Hepatocyte (in vitro differentiated cells): ENCODE measurements around the gene SSBP3. TPM values are rescaled to one million over a fixed set of nuclear protein-coding genes. Genes with fewer than 3 reads are reported as not detected.

ENCODE experiments used
- DNase-seq: peaks from one replicate; pipeline ENCODE4 v3.0.0-alpha.2; 2016; ENCODE audit warnings: low spot score
- H2AFZ ChIP-seq: fragments of 200-600 bp; sonication (generic); 2 replicates; pipeline ENCODE4 v1.6.0; 2016; ENCODE audit warnings: antibody characterized with exemption, mild to moderate bottlenecking
- H3K27ac ChIP-seq: fragments of 200-600 bp; sonication (generic); 2 replicates; pipeline ENCODE4 v1.5.1; 2016; ENCODE audit warnings: mild to moderate bottlenecking
- H3K27me3 ChIP-seq: fragments of 200-600 bp; sonication (generic); 2 replicates; pipeline ENCODE4 v1.6.1; 2016
- H3K36me3 ChIP-seq: fragments of 200-600 bp; sonication (generic); replicated peaks from 2 replicates; pipeline ENCODE4 v1.5.1; 2016; ENCODE audit warnings: low read depth; ENCODE audit not compliant: insufficient read depth
- H3K4me1 ChIP-seq: fragments of 200-600 bp; sonication (generic); 2 replicates; pipeline ENCODE4 v1.5.1; 2016; ENCODE audit warnings: mild to moderate bottlenecking, moderate library complexity; ENCODE audit not compliant: insufficient read depth
- H3K4me2 ChIP-seq: fragments of 200-600 bp; sonication (generic); 2 replicates; pipeline ENCODE4 v1.6.0; 2016
- H3K4me3 ChIP-seq: fragments of 200-600 bp; sonication (generic); 2 replicates; pipeline ENCODE4 v1.5.1; 2016; ENCODE audit warnings: mild to moderate bottlenecking
- H3K79me2 ChIP-seq: fragments of 200-600 bp; sonication (generic); 2 replicates; pipeline ENCODE4 v1.6.0; 2017; ENCODE audit warnings: mild to moderate bottlenecking
- H3K9me2 ChIP-seq: fragments of 200-600 bp; sonication (generic); replicated peaks from 2 replicates; pipeline ENCODE4 v1.6.0; 2017; ENCODE audit warnings: mild to moderate bottlenecking; ENCODE audit not compliant: insufficient read depth
- H3K9me3 ChIP-seq: fragments of 200-600 bp; sonication (generic); 2 replicates; pipeline ENCODE4 v1.5.1; 2016; ENCODE audit warnings: low read depth, mild to moderate bottlenecking
- H4K20me1 ChIP-seq: fragments of 200-600 bp; sonication (generic); 2 replicates; pipeline ENCODE4 v1.6.0; 2016; ENCODE audit warnings: mild to moderate bottlenecking; ENCODE audit not compliant: insufficient read depth, poor library complexity, severe bottlenecking
- CTCF ChIP-seq: fragments of 200-600 bp; sonication (generic); IDR thresholded peaks from 2 replicates; pipeline ENCODE4 v1.5.1; 2016; ENCODE audit warnings: antibody characterized with exemption, mild to moderate bottlenecking; ENCODE audit not compliant: poor library complexity
- EZH2 ChIP-seq: fragments of 200-600 bp; sonication (generic); IDR thresholded peaks from 2 replicates; pipeline ENCODE4 v1.6.1; 2016; ENCODE audit warnings: antibody characterized with exemption, mild to moderate bottlenecking, borderline replicate concordance
- EZH2phosphoT487 ChIP-seq: fragments of 200-600 bp; sonication (generic); IDR thresholded peaks from one replicate; pipeline ENCODE4 v1.6.1; 2018; ENCODE audit warnings: antibody characterized with exemption, mild to moderate bottlenecking, low read depth, moderate library complexity; ENCODE audit not compliant: unreplicated experiment, severe bottlenecking
- WGBS: methylation state at CpG from one replicate; pipeline ENCODE4 v1.1.6; 2016; ENCODE audit warnings: low lambda C conversion rate; ENCODE audit errors: missing lambda C conversion rate; 5-methylcytosine and 5-hydroxymethylcytosine counted together
- polyA plus RNA-seq: library from polyadenylated mRNA; unstranded; fragments of >200 nt; fragmentation: Nextera tagmentation; extraction: Ambion mirVana; gene quantifications from 2 replicates; pipeline ENCODE4 v1.2.1, GENCODE V29; 2016
- total RNA-seq: library from RNA; depleted of rRNA; stranded (reverse); fragments of >200 nt; gene quantifications from 2 replicates; pipeline ENCODE4 v1.2.3, GENCODE V29; 2014

The SSBP3 gene
- total and polyA plus RNA-seq, 2 experiments from 2014 or later: 25.8 to 47.2 TPM

GRCh38 chr1:54177726-54178125, 228.5 kb downstream of the SSBP3 start:
- Histone ChIP-seq H3K4me1 (no peaks in the 10 kb centered on the region), H3K9me2 (no peaks in the 10 kb centered on the region), H3K79me2 (no peaks in the 10 kb centered on the region), H3K36me3 (no peaks in the 10 kb centered on the region), H2AFZ (no peak overlapping the region), H3K4me2 (no peak overlapping the region), H3K27ac (no peak overlapping the region), H4K20me1 (no peaks in the 10 kb centered on the region), H3K9me3 (no peaks in the 10 kb centered on the region), H3K4me3 (no peak overlapping the region), H3K27me3 (no peaks in the 10 kb centered on the region)
- TF ChIP-seq CTCF (no peak), EZH2phosphoT487 (no peak), EZH2 (no peak)
- no peak for DNase-seq
- 95% methylated on average over 8 of the region's 8 CpGs for WGBS

GRCh38 chr1:54176621-54177327, 229.4 kb downstream of the SSBP3 start:
- 88% methylated on average over 6 of the region's 6 CpGs for WGBS
- no peak for DNase-seq
- H3K79me2 ChIP-seq: no peaks in the 10 kb centered on the region
- H3K4me2 ChIP-seq: no peak overlapping the region
- H3K27me3 ChIP-seq: no peaks in the 10 kb centered on the region
- no peaks in the 10 kb centered on the region for H3K36me3 ChIP-seq
- no peaks in the 10 kb centered on the region for H3K9me3 ChIP-seq
- H3K4me1 ChIP-seq: no peaks in the 10 kb centered on the region
- H2AFZ ChIP-seq: no peak overlapping the region
- no peaks in the 10 kb centered on the region for H3K9me2 ChIP-seq
- no peaks in the 10 kb centered on the region for H4K20me1 ChIP-seq
- no peak overlapping the region for H3K4me3 ChIP-seq
- TF ChIP-seq EZH2 (no peak), EZH2phosphoT487 (no peak), CTCF (no peak)
- no peak overlapping the region for H3K27ac ChIP-seq

Other genes with a start within 250 kb of the SSBP3 start
- 3.4 and 7.5 TPM in 2 replicates for gene CYB5RL, start 206.4 kb downstream of the SSBP3 start, total RNA-seq
- 3.1 and 4.5 TPM in 2 replicates for gene CYB5RL, start 206.4 kb downstream of the SSBP3 start, polyA plus RNA-seq
- 60.9 and 77.4 TPM in 2 replicates for gene MRPL37, start 206.2 kb downstream of the SSBP3 start, total RNA-seq
- 81.8 and 91.6 TPM in 2 replicates for gene MRPL37, start 206.2 kb downstream of the SSBP3 start, polyA plus RNA-seq
- 6.7 and 13.8 TPM in 2 replicates for gene ACOT11, start 141.8 kb upstream of the SSBP3 start, total RNA-seq
- gene ACOT11, start 141.8 kb upstream of the SSBP3 start, polyA plus RNA-seq: 9.3 and 20.0 TPM in 2 replicates
- 9.8 and 15.7 TPM in 2 replicates for gene FAM151A, start 217.1 kb upstream of the SSBP3 start, total RNA-seq
- gene FAM151A, start 217.1 kb upstream of the SSBP3 start, polyA plus RNA-seq: 5.0 and 13.5 TPM in 2 replicates
- gene MROH7, start 235.4 kb upstream of the SSBP3 start, total RNA-seq: 0.68 and 0.87 TPM in 2 replicates
- gene MROH7, start 235.4 kb upstream of the SSBP3 start, polyA plus RNA-seq: 0.24 and 0.95 TPM in 2 replicates